Astrocyte of the spinal cord (primary cell): ENCODE data around the gene ZNF335.

ENCODE experiments used
- DNase-seq: peaks from one replicate; pipeline ENCODE4 v3.0.0; 2011; ENCODE audit warnings: low read depth, low spot score
- H3K4me3 ChIP-seq: 2 replicates; pipeline ENCODE4 v1.5.1; 2011; ENCODE audit warnings: low read depth, mild to moderate bottlenecking, low read length, moderate library complexity
- CTCF ChIP-seq: IDR thresholded peaks from 2 replicates; pipeline ENCODE4 v1.5.1; 2012; ENCODE audit warnings: low read depth, mild to moderate bottlenecking, low read length, inconsistent platforms
- in situ Hi-C: cut with HindIII; loops from 2 replicates; pipeline ENCODE4 v1.10.0; 2017; ENCODE audit warnings: low sequenced_read_pairs

The ZNF335 gene

GRCh38 chr20:45899046-45899835, 72.8 kb downstream of the ZNF335 start:
- no peak for DNase-seq
- in situ Hi-C loops: no loop called here
- no peak for TF ChIP-seq CTCF
- no peak overlapping the region for H3K4me3 ChIP-seq
